Panc1 (cell line): ENCODE data around the gene CLNK.

Experiments
- TF ChIP-seq, protein P1 (sequence below): fragments of 450-650 bp; IDR thresholded peaks from 2 replicates; pipeline ENCODE4 v1.5.1; 2017; ENCODE audit warnings: mild to moderate bottlenecking
- TF ChIP-seq, protein P2 (sequence below), 2 experiments: IDR thresholded peaks; 2 replicates each; pipeline ENCODE4 v1.6.1; 2011 to 2012; ENCODE audit warnings: low read depth in 2 of 2, control low read depth in 1 of 2, low read length in 1 of 2, mild to moderate bottlenecking in 1 of 2, moderate library complexity in 1 of 2; ENCODE audit not compliant: insufficient read depth in 1 of 2

DNA sequence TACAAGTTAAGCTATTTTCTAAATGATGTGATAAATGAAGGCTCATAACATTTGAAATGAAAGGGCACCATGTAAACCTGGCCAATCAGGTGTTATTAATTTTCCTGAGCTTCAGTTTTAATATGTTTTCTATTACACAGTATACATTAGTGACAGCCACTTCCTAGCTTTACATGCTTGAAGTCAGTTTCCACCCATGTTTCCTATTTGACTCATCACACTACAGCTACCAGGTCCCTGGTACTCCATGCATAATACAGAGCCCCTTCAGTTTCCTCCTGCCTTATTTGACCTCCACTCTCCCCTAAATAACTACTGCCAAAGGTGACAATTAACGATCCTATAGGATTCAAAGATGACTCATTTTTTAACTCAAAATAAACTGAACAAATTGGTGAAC, 245.6 kb downstream of the CLNK start:
- TF ChIP-seq, protein P1, sequence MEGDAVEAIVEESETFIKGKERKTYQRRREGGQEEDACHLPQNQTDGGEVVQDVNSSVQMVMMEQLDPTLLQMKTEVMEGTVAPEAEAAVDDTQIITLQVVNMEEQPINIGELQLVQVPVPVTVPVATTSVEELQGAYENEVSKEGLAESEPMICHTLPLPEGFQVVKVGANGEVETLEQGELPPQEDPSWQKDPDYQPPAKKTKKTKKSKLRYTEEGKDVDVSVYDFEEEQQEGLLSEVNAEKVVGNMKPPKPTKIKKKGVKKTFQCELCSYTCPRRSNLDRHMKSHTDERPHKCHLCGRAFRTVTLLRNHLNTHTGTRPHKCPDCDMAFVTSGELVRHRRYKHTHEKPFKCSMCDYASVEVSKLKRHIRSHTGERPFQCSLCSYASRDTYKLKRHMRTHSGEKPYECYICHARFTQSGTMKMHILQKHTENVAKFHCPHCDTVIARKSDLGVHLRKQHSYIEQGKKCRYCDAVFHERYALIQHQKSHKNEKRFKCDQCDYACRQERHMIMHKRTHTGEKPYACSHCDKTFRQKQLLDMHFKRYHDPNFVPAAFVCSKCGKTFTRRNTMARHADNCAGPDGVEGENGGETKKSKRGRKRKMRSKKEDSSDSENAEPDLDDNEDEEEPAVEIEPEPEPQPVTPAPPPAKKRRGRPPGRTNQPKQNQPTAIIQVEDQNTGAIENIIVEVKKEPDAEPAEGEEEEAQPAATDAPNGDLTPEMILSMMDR = no peak
- TF ChIP-seq, protein P2, sequence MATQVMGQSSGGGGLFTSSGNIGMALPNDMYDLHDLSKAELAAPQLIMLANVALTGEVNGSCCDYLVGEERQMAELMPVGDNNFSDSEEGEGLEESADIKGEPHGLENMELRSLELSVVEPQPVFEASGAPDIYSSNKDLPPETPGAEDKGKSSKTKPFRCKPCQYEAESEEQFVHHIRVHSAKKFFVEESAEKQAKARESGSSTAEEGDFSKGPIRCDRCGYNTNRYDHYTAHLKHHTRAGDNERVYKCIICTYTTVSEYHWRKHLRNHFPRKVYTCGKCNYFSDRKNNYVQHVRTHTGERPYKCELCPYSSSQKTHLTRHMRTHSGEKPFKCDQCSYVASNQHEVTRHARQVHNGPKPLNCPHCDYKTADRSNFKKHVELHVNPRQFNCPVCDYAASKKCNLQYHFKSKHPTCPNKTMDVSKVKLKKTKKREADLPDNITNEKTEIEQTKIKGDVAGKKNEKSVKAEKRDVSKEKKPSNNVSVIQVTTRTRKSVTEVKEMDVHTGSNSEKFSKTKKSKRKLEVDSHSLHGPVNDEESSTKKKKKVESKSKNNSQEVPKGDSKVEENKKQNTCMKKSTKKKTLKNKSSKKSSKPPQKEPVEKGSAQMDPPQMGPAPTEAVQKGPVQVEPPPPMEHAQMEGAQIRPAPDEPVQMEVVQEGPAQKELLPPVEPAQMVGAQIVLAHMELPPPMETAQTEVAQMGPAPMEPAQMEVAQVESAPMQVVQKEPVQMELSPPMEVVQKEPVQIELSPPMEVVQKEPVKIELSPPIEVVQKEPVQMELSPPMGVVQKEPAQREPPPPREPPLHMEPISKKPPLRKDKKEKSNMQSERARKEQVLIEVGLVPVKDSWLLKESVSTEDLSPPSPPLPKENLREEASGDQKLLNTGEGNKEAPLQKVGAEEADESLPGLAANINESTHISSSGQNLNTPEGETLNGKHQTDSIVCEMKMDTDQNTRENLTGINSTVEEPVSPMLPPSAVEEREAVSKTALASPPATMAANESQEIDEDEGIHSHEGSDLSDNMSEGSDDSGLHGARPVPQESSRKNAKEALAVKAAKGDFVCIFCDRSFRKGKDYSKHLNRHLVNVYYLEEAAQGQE (IDR thresholded peaks at IDR 0.05; ENCODE audit: insufficient read depth in 1 of 2, low read depth in 2 of 2, low read length in 1 of 2) = no peak
